Neural crest cell (in vitro differentiated cells): ENCODE measurements around the gene TCF3. TPM values are rescaled to one million over a fixed set of nuclear protein-coding genes. Genes with fewer than 3 reads are reported as not detected.

ENCODE experiments used
- DNase-seq: peaks from one replicate; pipeline ENCODE4 v3.0.0; 2021; ENCODE audit warnings: low read depth, mixed read lengths, low spot score
- H3K27ac Mint-ChIP-seq: one replicate; pipeline ENCODE4 v1.8.0; 2021; ENCODE audit warnings: mild to moderate bottlenecking, mixed read lengths; ENCODE audit not compliant: unreplicated experiment
- H3K27me3 Mint-ChIP-seq: 2 replicates; pipeline ENCODE4 v1.8.0; 2021; ENCODE audit warnings: low read depth, mild to moderate bottlenecking, mixed read lengths
- H3K36me3 Mint-ChIP-seq: 2 replicates; pipeline ENCODE4 v1.8.0; 2021; ENCODE audit warnings: low read depth, mild to moderate bottlenecking, mixed read lengths
- H3K4me1 Mint-ChIP-seq: 2 replicates; pipeline ENCODE4 v1.8.0; 2021; ENCODE audit warnings: mixed read lengths
- H3K4me3 Mint-ChIP-seq: one replicate; pipeline ENCODE4 v1.8.0; 2021; ENCODE audit warnings: mild to moderate bottlenecking, mixed read lengths
- H3K9me3 Mint-ChIP-seq: 2 replicates; pipeline ENCODE4 v1.8.0; 2021; ENCODE audit warnings: mixed read lengths
- CTCF ChIP-seq: fragments of 200-600 bp; sonication (generic); conservative IDR thresholded peaks from 2 replicates; pipeline ENCODE4 v1.5.0; 2021; ENCODE audit warnings: antibody characterized with exemption, mild to moderate bottlenecking
- total RNA-seq: library from RNA; stranded (reverse); gene quantifications from 2 replicates; pipeline ENCODE4 v1.2.1, GENCODE V29; 2021

The TCF3 gene
- total RNA-seq, 1 donor from 2014 or later = 348 TPM

GRCh38 chr19:1590641-1591397 lies 61.6 kb downstream of the TCF3 start:
- H3K4me3 Mint-ChIP-seq = peak overlapping the region; percentile 95
- peak; percentile 40 for TF ChIP-seq CTCF
- peaks cover 11% of the 10 kb centered on the region for H3K36me3 Mint-ChIP-seq
- no peaks in the 10 kb centered on the region for H3K9me3 Mint-ChIP-seq
- DNase-seq = no peak
- peaks cover 27% of the 10 kb centered on the region for H3K4me1 Mint-ChIP-seq
- H3K27me3 Mint-ChIP-seq = peaks cover 8% of the 10 kb centered on the region
- peak overlapping the region; percentile 99 for H3K27ac Mint-ChIP-seq

- DNase-seq = no peak
- no peaks in the 10 kb centered on the region for H3K9me3 Mint-ChIP-seq
Measured at GRCh38 chr19:1587872-1588271, 64.5 kb downstream of the TCF3 start.

DNA sequence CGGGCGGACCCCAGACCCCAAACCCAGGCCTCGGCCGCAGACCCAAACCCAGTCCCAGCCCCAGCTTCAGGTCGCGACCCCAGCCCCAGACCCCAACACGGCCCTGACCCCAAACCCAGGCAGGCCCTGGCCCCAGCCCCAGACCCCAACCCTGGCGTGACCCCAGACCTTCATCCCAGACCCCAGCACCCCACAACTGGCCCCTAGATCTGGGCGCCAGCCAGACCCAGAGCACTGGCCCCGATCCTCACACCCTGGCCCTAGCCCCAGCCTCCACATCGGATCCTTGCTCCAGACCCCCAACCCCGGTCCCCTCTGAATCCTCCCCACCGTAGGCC lies 67.2 kb downstream of the TCF3 start:
- Mint-ChIP-seq H3K27me3 (no peaks in the 10 kb centered on the region), H3K4me1 (peaks cover 12% of the 10 kb centered on the region), H3K4me3 (peak overlapping the region; percentile 49), H3K27ac (no peak overlapping the region), H3K36me3 (peaks cover 18% of the 10 kb centered on the region), H3K9me3 (no peaks in the 10 kb centered on the region)
- DNase-seq = no peak
- TF ChIP-seq CTCF = no peak

More at GRCh38 chr19:1587872-1588271, 64.5 kb downstream of the TCF3 start:
- Mint-ChIP-seq H3K27me3 (peaks cover 5% of the 10 kb centered on the region), H3K4me1 (peaks cover 24% of the 10 kb centered on the region), H3K27ac (no peak overlapping the region), H3K4me3 (peak overlapping the region; percentile 82), H3K36me3 (peaks cover 16% of the 10 kb centered on the region)
- TF ChIP-seq CTCF = no peak

DNA sequence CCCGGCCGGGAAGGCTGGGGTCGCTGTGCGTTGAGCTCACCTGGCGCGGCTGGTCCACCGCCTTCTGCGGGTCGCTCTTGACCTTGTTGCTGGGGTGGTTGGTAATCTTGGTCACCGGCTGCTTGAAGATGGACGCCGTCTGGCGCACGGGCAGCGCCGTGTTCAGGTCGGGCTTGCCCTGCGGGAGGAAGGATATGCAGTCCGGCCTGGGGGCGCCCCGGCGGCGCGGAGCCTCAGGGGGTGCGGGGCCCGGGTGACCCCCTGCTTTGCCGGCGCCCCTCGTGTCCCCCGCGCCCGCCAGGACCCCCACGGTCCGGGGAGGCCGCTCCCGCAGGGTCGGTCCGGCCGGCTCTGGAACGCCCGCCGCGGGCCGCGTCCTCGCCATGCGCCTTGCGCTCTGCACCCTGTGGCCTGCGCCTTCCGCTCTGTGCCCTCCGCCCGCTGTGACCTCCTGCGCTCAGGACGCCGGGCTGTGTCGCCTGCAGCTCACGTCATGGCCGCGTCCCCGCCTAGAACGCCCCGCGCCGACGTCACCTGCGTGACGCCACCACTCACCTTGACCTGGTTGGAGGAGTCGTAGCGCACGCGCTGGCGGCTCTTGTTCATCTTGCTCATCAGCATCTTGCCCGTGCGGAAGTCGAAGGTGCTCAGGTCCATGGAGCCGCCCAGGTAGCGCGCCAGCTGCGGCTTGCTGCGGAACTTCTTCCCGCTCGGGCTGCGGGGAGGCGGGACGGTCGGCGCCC lies 67.7 kb downstream of the TCF3 start:
- peaks cover 20% of the 10 kb centered on the region for H3K36me3 Mint-ChIP-seq
- no peak for TF ChIP-seq CTCF
- no peak overlapping the region for H3K27ac Mint-ChIP-seq

DNA sequence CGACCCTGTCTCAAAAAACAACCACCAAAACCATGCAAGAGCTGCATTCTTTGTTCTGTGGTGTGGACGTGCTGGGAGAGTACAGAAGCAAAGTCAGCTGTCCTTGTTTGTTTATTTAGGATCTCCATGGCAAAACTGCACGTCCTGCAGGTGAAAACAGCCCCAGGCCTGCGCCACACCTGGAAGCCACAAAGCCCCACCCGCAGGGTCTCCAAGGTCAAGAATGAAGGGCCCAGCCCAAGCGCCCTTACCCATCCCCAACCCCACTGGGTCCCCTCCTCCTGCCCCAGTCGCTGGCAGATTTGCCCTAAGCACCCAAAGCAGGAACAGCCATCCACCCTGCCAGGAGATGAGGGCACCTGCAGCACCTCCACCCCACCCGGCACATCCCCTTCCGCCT lies 70.2 kb downstream of the TCF3 start:
- H3K27me3 Mint-ChIP-seq = no peaks in the 10 kb centered on the region
- H3K4me3 Mint-ChIP-seq = no peak overlapping the region
- no peaks in the 10 kb centered on the region for H3K4me1 Mint-ChIP-seq
- no peak for DNase-seq
- TF ChIP-seq CTCF = no peak
- no peaks in the 10 kb centered on the region for H3K9me3 Mint-ChIP-seq
- H3K27ac Mint-ChIP-seq = no peak overlapping the region
- peaks cover 17% of the 10 kb centered on the region for H3K36me3 Mint-ChIP-seq

More for the DNA sequence above, 67.7 kb downstream of the TCF3 start:
- no peak overlapping the region for H3K4me3 Mint-ChIP-seq
- no peaks in the 10 kb centered on the region for H3K9me3 Mint-ChIP-seq
- DNase-seq = no peak
- no peaks in the 10 kb centered on the region for H3K27me3 Mint-ChIP-seq
- H3K4me1 Mint-ChIP-seq = peaks cover 9% of the 10 kb centered on the region
